Mesendoderm (in vitro differentiated cells): ENCODE results near the gene TBC1D7.

Experiments used
- DNase-seq: peaks from one replicate; pipeline ENCODE4 v3.0.0; 2013
- H2AK5ac ChIP-seq: 2 replicates; pipeline ENCODE4 v1.6.1; 2013; ENCODE audit warnings: low read length, inconsistent platforms
- H2BK120ac ChIP-seq: 2 replicates; pipeline ENCODE4 v1.6.1; 2013; ENCODE audit warnings: low read depth, mild to moderate bottlenecking, low read length, moderate library complexity, mixed read lengths
- H2BK15ac ChIP-seq: replicated peaks from 2 replicates; pipeline ENCODE4 v1.6.1; 2013; ENCODE audit warnings: low read depth, mild to moderate bottlenecking, moderate library complexity
- H2BK5ac ChIP-seq: 2 replicates; pipeline ENCODE4 v1.6.1; 2013; ENCODE audit warnings: low read length, inconsistent platforms
- H3K18ac ChIP-seq: 2 replicates; pipeline ENCODE4 v1.6.1; 2013; ENCODE audit warnings: mild to moderate bottlenecking, low read length, mixed read lengths
- H3K23ac ChIP-seq: one replicate; pipeline ENCODE4 v1.6.1; 2013; ENCODE audit warnings: low read length
- H3K27ac ChIP-seq: 2 replicates; pipeline ENCODE4 v1.5.1; 2013; ENCODE audit warnings: low read depth, mild to moderate bottlenecking, inconsistent platforms, low read length, moderate library complexity
- H3K27me3 ChIP-seq: 2 replicates; pipeline ENCODE4 v1.6.1; 2013; ENCODE audit warnings: low read length, control low read depth, mild to moderate bottlenecking, inconsistent platforms; ENCODE audit not compliant: insufficient read depth, poor library complexity
- H3K36me3 ChIP-seq: 2 replicates; pipeline ENCODE4 v1.6.1; 2013; ENCODE audit warnings: low read length, inconsistent platforms; ENCODE audit not compliant: control insufficient read depth, insufficient read depth
- H3K4ac ChIP-seq: one replicate; pipeline ENCODE4 v1.6.1; 2013; ENCODE audit warnings: low read depth, mild to moderate bottlenecking, low read length, moderate library complexity
- H3K4me1 ChIP-seq: 2 replicates; pipeline ENCODE4 v1.6.1; 2013; ENCODE audit warnings: low read depth, low read length, inconsistent platforms; ENCODE audit not compliant: control insufficient read depth
- H3K4me2 ChIP-seq: 2 replicates; pipeline ENCODE4 v1.6.1; 2013; ENCODE audit warnings: low read length
- H3K4me3 ChIP-seq: 2 replicates; pipeline ENCODE4 v1.5.1; 2013; ENCODE audit warnings: mild to moderate bottlenecking, low read length
- H3K56ac ChIP-seq: one replicate; pipeline ENCODE4 v1.6.1; 2013; ENCODE audit warnings: low read length
- H3K79me1 ChIP-seq: 2 replicates; pipeline ENCODE4 v1.6.1; 2013; ENCODE audit warnings: low read length, inconsistent platforms
- H3K79me2 ChIP-seq: 2 replicates; pipeline ENCODE4 v1.6.1; 2013; ENCODE audit warnings: mild to moderate bottlenecking, low read length; ENCODE audit not compliant: control insufficient read depth, insufficient read depth
- H3K9ac ChIP-seq: 2 replicates; pipeline ENCODE4 v1.6.1; 2013; ENCODE audit warnings: low read length, inconsistent platforms
- H4K5ac ChIP-seq: one replicate; pipeline ENCODE4 v1.6.1; 2013; ENCODE audit warnings: low read length
- H4K8ac ChIP-seq: one replicate; pipeline ENCODE4 v1.6.1; 2013; ENCODE audit warnings: low read depth, mild to moderate bottlenecking, control low read depth, low read length, moderate library complexity
- WGBS: extraction: QIAGEN DNeasy Blood & Tissue Kit; methylation state at CpG from one replicate; pipeline ENCODE4 v1.1.7; 2013; ENCODE audit warnings: low lambda C conversion rate, missing lambda C conversion rate; ENCODE audit not compliant: insufficient coverage; ENCODE audit errors: extremely low coverage; 5-methylcytosine and 5-hydroxymethylcytosine counted together

The TBC1D7 gene

DNA sequence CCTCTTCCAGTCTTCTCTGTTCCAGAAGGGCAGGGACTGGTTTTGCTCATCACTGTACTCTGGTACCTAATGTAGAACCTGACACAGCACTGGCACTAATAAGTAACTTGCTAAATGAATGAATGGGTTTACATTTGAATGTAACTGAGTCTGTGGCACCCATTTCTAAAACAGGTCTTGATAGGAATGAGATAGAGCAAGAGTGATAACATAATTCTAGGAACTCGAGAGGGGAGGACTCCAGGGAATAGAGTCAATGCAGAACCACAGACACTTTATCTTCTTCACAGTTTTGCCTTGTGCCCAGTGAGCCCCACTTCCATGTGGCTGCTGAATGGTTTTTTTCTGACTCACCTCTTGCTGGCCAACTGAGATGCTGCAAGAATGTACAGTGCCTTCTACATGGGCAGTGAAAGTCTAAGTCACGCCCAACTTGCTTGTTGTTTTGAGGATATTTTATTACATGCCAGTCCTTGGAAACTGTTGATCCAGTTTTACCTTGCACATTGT, 61.1 kb downstream of the TBC1D7 start:
- Histone ChIP-seq H2AK5ac (no peak overlapping the region), H3K36me3 (no peaks in the 10 kb centered on the region), H3K9ac (no peak overlapping the region), H3K4me3 (no peak overlapping the region), H3K79me1 (no peaks in the 10 kb centered on the region), H3K27me3 (no peaks in the 10 kb centered on the region), H3K27ac (no peak overlapping the region), H3K56ac (no peak overlapping the region), H3K4ac (no peak overlapping the region), H3K23ac (no peak overlapping the region), H3K4me2 (no peak overlapping the region), H3K4me1 (peaks cover 2% of the 10 kb centered on the region), H3K79me2 (no peaks in the 10 kb centered on the region), H2BK5ac (no peak overlapping the region), H3K18ac (no peak overlapping the region), H2BK120ac (no peak overlapping the region), H4K5ac (no peak overlapping the region), H2BK15ac (no peak overlapping the region), H4K8ac (no peak overlapping the region)
- no CpG with 5 or more reads among the region's 2 CpGs for WGBS
- DNase-seq, result no peak

- Histone ChIP-seq H2AK5ac (no peak overlapping the region), H3K56ac (no peak overlapping the region), H3K79me1 (no peaks in the 10 kb centered on the region), H4K5ac (no peak overlapping the region), H3K79me2 (no peaks in the 10 kb centered on the region), H3K4me3 (no peak overlapping the region), H2BK5ac (no peak overlapping the region), H2BK15ac (no peak overlapping the region), H3K18ac (no peak overlapping the region), H3K4me1 (peaks cover 2% of the 10 kb centered on the region), H3K23ac (no peak overlapping the region), H3K4ac (no peak overlapping the region), H3K9ac (no peak overlapping the region), H3K27ac (no peak overlapping the region), H3K36me3 (no peaks in the 10 kb centered on the region), H3K4me2 (no peak overlapping the region), H4K8ac (no peak overlapping the region), H2BK120ac (no peak overlapping the region), H3K27me3 (no peaks in the 10 kb centered on the region)
- WGBS, result no CpG with 5 or more reads among the region's 6 CpGs
- DNase-seq, result no peak
These were observed 64.7 kb downstream of the TBC1D7 start for GRCh38 chr6:13263669-13264068.

DNA sequence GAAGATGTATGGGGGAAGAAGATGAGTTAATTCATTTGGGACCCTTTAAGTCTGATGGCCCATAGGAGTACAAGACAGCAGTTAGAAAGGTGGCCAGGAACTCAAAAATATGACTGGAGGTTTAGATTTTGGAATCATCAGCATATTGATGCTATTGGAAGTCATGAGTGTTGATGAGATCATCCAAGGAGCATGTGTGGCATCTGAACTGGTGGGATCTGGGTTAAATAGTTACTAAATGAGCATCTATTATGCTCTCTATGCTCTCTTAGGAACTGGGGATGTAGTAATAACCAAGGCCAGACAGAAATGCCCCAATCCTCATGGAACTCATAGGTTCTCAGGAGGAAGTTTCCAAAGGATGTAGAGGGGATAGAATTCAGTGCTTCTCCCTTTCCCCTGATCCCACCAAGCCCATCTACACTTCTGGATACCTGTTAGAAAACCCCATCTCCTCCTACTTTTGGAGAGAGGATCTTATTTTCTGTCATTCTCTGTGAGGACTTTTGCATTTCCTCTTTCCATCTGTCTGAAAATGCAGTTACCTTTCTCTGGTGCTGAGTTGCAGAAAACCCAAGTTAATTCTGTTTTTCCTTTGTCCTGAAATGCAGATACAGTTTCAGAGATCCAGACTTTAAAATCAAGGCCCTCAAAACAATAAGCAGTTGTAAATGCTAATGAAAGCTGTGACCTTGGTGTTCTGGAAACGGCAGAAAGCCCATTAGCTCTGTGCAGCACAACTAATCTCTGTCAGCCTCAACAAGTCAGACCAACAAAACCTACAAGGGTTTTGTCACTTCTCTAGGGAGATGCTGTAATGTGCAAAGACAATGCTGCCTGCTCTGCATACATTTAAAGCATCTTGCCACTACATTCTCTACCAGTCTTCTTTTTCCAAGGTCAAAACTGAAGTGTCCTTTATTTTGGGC, 65.8 kb downstream of the TBC1D7 start:
- Histone ChIP-seq H2BK5ac (no peak overlapping the region), H3K4ac (no peak overlapping the region), H3K4me1 (peaks cover 2% of the 10 kb centered on the region), H3K4me3 (no peak overlapping the region), H3K56ac (no peak overlapping the region), H3K27ac (no peak overlapping the region), H2BK15ac (no peak overlapping the region), H3K4me2 (no peak overlapping the region), H3K9ac (no peak overlapping the region), H2BK120ac (no peak overlapping the region), H3K18ac (no peak overlapping the region), H4K8ac (no peak overlapping the region), H3K36me3 (no peaks in the 10 kb centered on the region), H4K5ac (no peak overlapping the region), H2AK5ac (no peak overlapping the region), H3K79me1 (no peaks in the 10 kb centered on the region), H3K23ac (no peak overlapping the region), H3K79me2 (no peaks in the 10 kb centered on the region), H3K27me3 (no peaks in the 10 kb centered on the region)
- WGBS, result no CpG with 5 or more reads among the region's 1 CpG
- no peak for DNase-seq

GRCh38 chr6:13261464-13261994, 66.8 kb downstream of the TBC1D7 start:
- no CpG with 5 or more reads among the region's 1 CpG for WGBS
- Histone ChIP-seq H3K23ac (no peak overlapping the region), H2BK120ac (no peak overlapping the region), H3K79me1 (no peaks in the 10 kb centered on the region), H3K36me3 (no peaks in the 10 kb centered on the region), H3K4me2 (no peak overlapping the region), H3K79me2 (no peaks in the 10 kb centered on the region), H3K27ac (no peak overlapping the region), H2BK15ac (no peak overlapping the region), H3K27me3 (no peaks in the 10 kb centered on the region), H3K4ac (no peak overlapping the region), H3K18ac (no peak overlapping the region), H3K4me1 (no peaks in the 10 kb centered on the region), H3K9ac (no peak overlapping the region), H2AK5ac (no peak overlapping the region), H4K8ac (no peak overlapping the region), H3K56ac (no peak overlapping the region), H2BK5ac (no peak overlapping the region), H3K4me3 (no peak overlapping the region), H4K5ac (no peak overlapping the region)
- no peak for DNase-seq

DNA sequence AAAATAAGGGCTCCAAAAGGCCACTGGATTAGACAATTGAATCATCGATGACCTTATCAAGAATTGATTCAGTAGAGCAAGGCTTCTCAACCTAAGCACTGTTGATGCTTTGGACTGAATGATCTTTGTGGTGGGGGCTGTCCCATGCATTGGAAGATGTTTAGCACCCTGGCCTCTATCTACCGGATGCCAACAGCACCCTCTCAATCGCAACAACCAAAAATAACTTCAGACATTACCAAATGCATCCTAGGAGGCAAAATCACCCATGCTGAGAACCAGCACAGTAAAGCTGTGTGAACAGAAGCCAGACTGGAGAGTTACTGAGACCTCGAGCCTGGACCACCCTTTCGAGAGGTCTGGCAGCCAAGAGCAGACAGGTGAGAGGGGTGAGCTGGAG, 67.5 kb downstream of the TBC1D7 start:
- Histone ChIP-seq H2BK15ac (no peak overlapping the region), H4K5ac (no peak overlapping the region), H3K4me1 (no peaks in the 10 kb centered on the region), H3K27me3 (no peaks in the 10 kb centered on the region), H3K79me1 (no peaks in the 10 kb centered on the region), H3K18ac (no peak overlapping the region), H3K27ac (no peak overlapping the region), H3K4me2 (no peak overlapping the region), H3K4me3 (no peak overlapping the region), H2BK120ac (no peak overlapping the region), H3K36me3 (no peaks in the 10 kb centered on the region), H2AK5ac (no peak overlapping the region), H3K9ac (no peak overlapping the region), H2BK5ac (no peak overlapping the region), H3K79me2 (no peaks in the 10 kb centered on the region), H4K8ac (no peak overlapping the region), H3K4ac (no peak overlapping the region), H3K23ac (no peak overlapping the region), H3K56ac (no peak overlapping the region)
- no peak for DNase-seq
- WGBS, result no CpG with 5 or more reads among the region's 5 CpGs
